KMS-11 (cell line): ENCODE measurements around the gene BNIPL.
A peak's percentile ranks its signal among the peaks of the same experiment; 100 is the strongest.

Experiments
- H2AFZ ChIP-seq: fragments of 200-600 bp; sonication (generic); 2 replicates; pipeline ENCODE4 v1.6.1; 2016; ENCODE audit warnings: antibody characterized with exemption, mixed run types, low read depth
- H3K27ac ChIP-seq: fragments of 200-600 bp; sonication (generic); 2 replicates; pipeline ENCODE4 v1.6.1; 2016; ENCODE audit warnings: mild to moderate bottlenecking, mixed run types
- H3K27me3 ChIP-seq: fragments of 200-600 bp; sonication (generic); 2 replicates; pipeline ENCODE4 v1.6.1; 2017; ENCODE audit warnings: mild to moderate bottlenecking, low read depth, mixed run types, moderate library complexity; ENCODE audit not compliant: insufficient read depth
- H3K36me3 ChIP-seq: fragments of 200-600 bp; sonication (generic); 2 replicates; pipeline ENCODE4 v1.6.1; 2017; ENCODE audit warnings: mild to moderate bottlenecking, mixed run types; ENCODE audit not compliant: insufficient read depth
- H3K4me1 ChIP-seq: fragments of 200-600 bp; sonication (generic); 2 replicates; pipeline ENCODE4 v1.6.1; 2016; ENCODE audit warnings: mild to moderate bottlenecking, low read depth, mixed run types; ENCODE audit not compliant: poor library complexity, severe bottlenecking
- H3K4me2 ChIP-seq: fragments of 200-600 bp; sonication (generic); 2 replicates; pipeline ENCODE4 v1.7.0; 2016; ENCODE audit warnings: mild to moderate bottlenecking, mixed run types
- H3K4me3 ChIP-seq: fragments of 200-600 bp; sonication (generic); IDR thresholded peaks from 2 replicates; pipeline ENCODE4 v1.6.1; 2017; ENCODE audit warnings: low read depth, low read length, mixed read lengths; ENCODE audit not compliant: insufficient read depth
- H3K79me2 ChIP-seq: fragments of 200-600 bp; sonication (generic); 2 replicates; pipeline ENCODE4 v1.6.1; 2016; ENCODE audit warnings: low read depth, mixed run types; ENCODE audit not compliant: insufficient read depth
- H3K9ac ChIP-seq: fragments of 200-600 bp; sonication (generic); 2 replicates; pipeline ENCODE4 v1.6.1; 2016; ENCODE audit warnings: mild to moderate bottlenecking, mixed run types
- H4K20me1 ChIP-seq: fragments of 200-600 bp; sonication (generic); 2 replicates; pipeline ENCODE4 v1.6.1; 2016; ENCODE audit warnings: mild to moderate bottlenecking, mixed run types; ENCODE audit not compliant: insufficient read depth
- TF ChIP-seq, protein P1 (sequence below): fragments of 200-600 bp; sonication (generic); conservative IDR thresholded peaks from 2 replicates; pipeline ENCODE4 v1.6.1; 2017; ENCODE audit warnings: low read depth, mild to moderate bottlenecking, antibody characterized with exemption, low read length, moderate library complexity, mixed read lengths

BNIPL gene

DNA sequence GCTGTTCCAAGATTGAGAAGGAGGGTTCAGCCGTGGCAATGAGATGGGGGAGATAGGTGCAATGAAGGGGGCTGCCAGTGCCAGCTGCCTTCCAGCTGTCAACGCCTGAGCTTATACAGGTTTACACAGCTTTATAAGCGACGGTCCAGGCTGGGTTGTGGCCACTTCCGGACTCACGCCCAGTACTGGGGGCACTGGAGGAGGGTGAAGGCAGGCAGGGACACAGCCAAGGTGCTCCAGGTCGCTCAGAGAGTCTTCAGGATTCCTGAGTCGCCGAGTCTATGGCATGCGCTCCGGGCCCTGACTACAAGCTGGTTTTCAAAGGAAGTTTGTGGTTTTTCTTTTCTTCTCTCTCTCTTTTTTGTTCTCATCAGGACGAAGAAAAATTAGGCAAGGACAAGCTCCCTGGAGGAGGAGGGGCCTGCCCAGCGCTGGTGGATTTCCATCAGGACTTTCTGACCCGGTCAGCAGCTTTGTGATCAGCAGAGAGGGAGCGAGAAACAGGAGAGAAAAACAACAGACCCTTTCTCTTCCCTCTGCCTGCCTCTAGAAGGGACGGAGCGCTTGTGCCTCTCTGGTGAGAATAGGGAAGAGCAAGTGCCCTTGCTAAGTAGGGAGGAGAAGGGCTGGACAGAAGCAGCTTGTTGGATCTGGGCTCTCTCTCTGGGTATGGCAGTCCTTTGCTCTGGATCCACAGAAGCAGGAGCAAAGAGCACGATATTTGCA is 29.9 kb upstream of the BNIPL start, which contains the start of gene MINDY1:
Gene MINDY1 (minus strand): TSS at position 576 of the 726 bp plus-strand sequence. CDS start 4,285 bp downstream, outside the sequence.
- no peaks in the 10 kb centered on the region for H3K36me3 ChIP-seq
- peak within 1 kb of the TSS; percentile 73 for H3K4me2 ChIP-seq
- H2AFZ ChIP-seq, result peak within 1 kb of the TSS; percentile 84
- peak within 1 kb of the TSS; percentile 65 for H3K9ac ChIP-seq
- H3K27ac ChIP-seq, result peak within 1 kb of the TSS; percentile 68
- no peaks in the 10 kb centered on the region; the same call in 1 of the 2 replicates for H3K27me3 ChIP-seq
- no peaks in the 10 kb centered on the region for H3K79me2 ChIP-seq
- H3K4me1 ChIP-seq, result peaks cover 63% of the 10 kb centered on the region
- TF ChIP-seq, protein P1, sequence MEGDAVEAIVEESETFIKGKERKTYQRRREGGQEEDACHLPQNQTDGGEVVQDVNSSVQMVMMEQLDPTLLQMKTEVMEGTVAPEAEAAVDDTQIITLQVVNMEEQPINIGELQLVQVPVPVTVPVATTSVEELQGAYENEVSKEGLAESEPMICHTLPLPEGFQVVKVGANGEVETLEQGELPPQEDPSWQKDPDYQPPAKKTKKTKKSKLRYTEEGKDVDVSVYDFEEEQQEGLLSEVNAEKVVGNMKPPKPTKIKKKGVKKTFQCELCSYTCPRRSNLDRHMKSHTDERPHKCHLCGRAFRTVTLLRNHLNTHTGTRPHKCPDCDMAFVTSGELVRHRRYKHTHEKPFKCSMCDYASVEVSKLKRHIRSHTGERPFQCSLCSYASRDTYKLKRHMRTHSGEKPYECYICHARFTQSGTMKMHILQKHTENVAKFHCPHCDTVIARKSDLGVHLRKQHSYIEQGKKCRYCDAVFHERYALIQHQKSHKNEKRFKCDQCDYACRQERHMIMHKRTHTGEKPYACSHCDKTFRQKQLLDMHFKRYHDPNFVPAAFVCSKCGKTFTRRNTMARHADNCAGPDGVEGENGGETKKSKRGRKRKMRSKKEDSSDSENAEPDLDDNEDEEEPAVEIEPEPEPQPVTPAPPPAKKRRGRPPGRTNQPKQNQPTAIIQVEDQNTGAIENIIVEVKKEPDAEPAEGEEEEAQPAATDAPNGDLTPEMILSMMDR, result peak; percentile 50
- H4K20me1 ChIP-seq, result no peaks in the 10 kb centered on the region
- H3K4me3 ChIP-seq, result no peak within 1 kb of the TSS

DNA sequence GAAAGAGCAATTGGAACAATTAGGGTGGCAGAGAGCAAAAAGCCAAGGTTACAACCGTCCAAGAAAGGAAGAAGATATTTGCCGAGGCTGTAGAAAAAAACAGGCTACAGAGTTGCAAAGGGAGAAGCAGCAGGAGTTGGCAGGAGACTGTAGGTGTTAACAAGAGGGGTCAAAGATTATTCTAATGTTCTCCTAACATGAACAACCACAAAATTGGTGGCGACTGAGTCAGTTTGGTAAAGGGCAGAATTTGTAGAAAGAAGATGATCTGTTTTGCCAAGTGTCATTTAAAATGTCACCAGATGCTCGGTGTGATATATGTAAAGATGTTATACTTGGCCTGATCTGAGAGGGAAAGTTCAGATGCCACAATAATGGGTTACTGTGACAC is 28.5 kb upstream of the BNIPL start:
- Histone ChIP-seq H3K79me2 (no peaks in the 10 kb centered on the region), H3K4me1 (peaks cover 64% of the 10 kb centered on the region), H3K36me3 (no peaks in the 10 kb centered on the region), H3K27me3 (no peaks in the 10 kb centered on the region), H2AFZ (peak overlapping the region; percentile 84), H4K20me1 (no peaks in the 10 kb centered on the region), H3K4me2 (peak overlapping the region; percentile 73), H3K27ac (peak overlapping the region; percentile 68), H3K4me3 (no peak overlapping the region), H3K9ac (peak overlapping the region; percentile 65)
- TF ChIP-seq, protein P1, result no peak

DNA sequence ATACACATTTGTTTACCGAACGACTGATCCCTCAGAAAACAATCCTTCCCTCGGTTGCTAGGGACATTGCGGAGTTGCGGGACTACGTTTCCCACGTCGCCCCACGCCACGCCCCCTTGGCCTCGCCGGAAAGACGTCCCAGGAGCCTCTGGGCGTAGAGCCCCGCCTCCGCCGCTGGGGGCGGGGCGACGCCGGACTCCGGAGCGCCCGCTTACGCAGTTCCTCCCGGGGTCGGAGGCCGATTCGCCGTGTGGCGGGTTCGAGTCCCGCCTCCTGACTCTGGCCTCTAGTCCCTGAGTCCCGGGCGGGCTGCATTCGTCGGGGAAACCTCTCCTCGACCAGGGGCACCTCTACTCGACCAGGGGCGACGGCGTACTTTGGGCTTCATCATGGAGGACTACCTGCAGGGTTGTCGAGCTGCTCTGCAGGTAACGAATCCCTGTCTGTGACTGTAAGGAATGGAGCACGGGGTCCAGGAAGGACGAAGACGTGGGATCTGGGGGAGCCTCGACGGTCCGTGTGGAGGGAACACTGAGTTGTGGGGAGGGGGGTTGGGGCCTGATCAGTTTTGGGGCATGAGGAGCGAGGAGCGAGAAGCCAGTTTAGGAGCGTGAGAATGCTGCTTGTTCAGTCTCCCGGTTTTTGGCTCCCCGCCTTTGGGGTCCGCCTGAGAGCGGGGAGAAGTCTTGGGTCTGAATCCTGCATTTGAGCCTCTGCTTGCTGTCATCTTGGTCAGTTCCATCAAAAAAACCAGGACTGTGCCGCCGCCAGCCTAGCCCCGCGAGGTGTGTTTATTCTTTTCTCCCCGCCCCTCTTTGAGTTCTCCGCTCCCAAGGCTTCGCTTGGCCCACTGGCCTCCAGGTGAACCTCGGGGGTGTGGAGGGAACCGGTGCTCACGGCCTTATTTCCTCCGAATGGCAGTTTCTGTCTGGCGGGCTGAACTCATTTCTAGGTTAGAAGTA is 27.9 kb upstream of the BNIPL start, which contains the start of gene PRUNE1:
Gene PRUNE1 (plus strand): TSS at position 206 of the 962 bp plus-strand sequence. CDS start 184 bp downstream, at position 390.
- peak within 1 kb of the TSS; percentile 73 for H3K4me2 ChIP-seq
- H4K20me1 ChIP-seq, result no peaks in the 10 kb centered on the region
- no peaks in the 10 kb centered on the region for H3K36me3 ChIP-seq
- H3K4me1 ChIP-seq, result peaks cover 58% of the 10 kb centered on the region
- no peaks in the 10 kb centered on the region for H3K79me2 ChIP-seq
- TF ChIP-seq, protein P1, result no peak; the same call in 1 of the 2 replicates
- H3K27me3 ChIP-seq, result no peaks in the 10 kb centered on the region
- H3K9ac ChIP-seq, result peak within 1 kb of the TSS; percentile 65
- H2AFZ ChIP-seq, result peak within 1 kb of the TSS; percentile 84
- H3K4me3 ChIP-seq, result peak within 1 kb of the TSS; percentile 99
- peak within 1 kb of the TSS; percentile 68 for H3K27ac ChIP-seq

DNA sequence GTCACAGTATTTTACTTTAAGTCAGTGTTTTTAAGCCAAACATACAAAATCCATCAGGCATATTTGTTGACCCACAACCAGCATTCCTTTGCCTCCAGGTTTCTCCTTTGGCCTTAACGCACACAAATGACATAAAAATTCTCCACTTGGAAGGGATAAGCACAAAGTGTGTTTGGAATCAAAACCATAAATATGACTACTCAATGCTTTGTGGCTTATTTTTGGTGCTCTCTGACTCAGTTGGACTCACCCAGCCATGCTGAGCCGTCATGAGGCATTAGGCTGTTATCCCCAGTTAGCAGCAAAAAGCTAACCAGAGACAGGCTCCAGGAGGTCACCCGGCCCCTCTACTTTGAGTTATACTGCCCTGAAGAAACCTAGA is 27.2 kb upstream of the BNIPL start:
- TF ChIP-seq, protein P1, result no peak
- H3K4me1 ChIP-seq, result peaks cover 53% of the 10 kb centered on the region
- peak overlapping the region; percentile 73 for H3K4me2 ChIP-seq
- H3K79me2 ChIP-seq, result no peaks in the 10 kb centered on the region
- H2AFZ ChIP-seq, result peak overlapping the region; percentile 84
- no peaks in the 10 kb centered on the region for H3K36me3 ChIP-seq
- no peaks in the 10 kb centered on the region for H3K27me3 ChIP-seq
- peak overlapping the region; percentile 99 for H3K4me3 ChIP-seq
- peak overlapping the region; percentile 65; the same call in 1 of the 2 replicates for H3K9ac ChIP-seq
- H3K27ac ChIP-seq, result no peak overlapping the region
- H4K20me1 ChIP-seq, result no peaks in the 10 kb centered on the region
